NOMO-1 treated with dmso at 0.1 percent for 144 hours (cell line): ENCODE data around the gene SEC61A2.
"Not testable (repeated sequence)": the region's sequence is repeated elsewhere in the genome, so short reads cannot be mapped to it uniquely, and the experiment has no call there.

Experiments
- DNase-seq: peaks from one replicate; lab custom pipeline; 2025; ENCODE audit not compliant: unreplicated experiment; lab: John Stamatoyannopoulos, UW

SEC61A2 gene

DNA sequence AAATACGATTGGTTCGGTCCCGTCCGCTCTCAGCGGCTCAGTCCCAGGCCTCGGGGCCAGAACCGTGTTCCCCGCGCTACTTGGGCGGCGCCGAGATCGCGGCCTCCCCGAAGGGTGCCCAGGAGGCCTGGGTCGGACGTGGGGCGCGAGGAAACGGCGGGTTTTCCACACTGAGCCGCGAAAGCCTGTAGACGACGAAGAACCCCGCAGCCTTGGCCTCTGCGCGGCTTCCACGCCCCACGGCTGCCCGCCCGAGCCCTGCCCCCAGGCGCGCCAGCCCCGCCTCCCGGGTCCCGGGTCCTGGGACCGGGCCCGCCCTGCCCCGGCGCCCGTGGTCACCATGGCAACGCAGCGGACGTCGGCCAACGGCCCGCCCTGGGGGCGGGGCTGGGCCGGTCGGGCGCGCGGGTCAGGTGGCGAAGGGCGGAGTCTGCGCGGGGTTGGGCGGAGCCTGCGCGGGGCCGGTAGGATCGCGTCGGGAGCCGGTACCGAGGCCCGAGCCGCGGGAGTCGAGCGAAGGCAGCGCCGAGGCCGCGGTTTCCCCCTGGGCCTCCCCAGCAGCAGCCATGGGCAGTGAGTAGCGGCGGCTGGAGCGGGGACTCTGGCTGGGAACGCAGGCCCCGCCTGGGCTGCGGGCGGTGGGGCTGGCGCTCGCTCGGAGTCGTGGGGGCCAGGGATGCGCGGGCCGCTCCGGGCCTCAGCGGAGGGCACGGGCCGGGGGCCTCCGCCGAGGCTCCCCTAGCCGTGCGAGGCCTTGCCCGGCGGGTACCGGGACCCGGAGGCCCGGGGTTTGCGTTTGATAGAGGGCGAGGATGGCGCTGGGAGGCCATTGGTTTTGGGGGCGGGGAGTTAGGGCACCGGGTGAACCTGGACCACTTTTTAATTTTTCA, at the start of gene SEC61A2:
SEC61A2 (plus strand) TSS at position 456 of the 890 bp plus-strand sequence; CDS start at position 567, 111 bp downstream.
- DNase-seq = peak; percentile 88

DNA sequence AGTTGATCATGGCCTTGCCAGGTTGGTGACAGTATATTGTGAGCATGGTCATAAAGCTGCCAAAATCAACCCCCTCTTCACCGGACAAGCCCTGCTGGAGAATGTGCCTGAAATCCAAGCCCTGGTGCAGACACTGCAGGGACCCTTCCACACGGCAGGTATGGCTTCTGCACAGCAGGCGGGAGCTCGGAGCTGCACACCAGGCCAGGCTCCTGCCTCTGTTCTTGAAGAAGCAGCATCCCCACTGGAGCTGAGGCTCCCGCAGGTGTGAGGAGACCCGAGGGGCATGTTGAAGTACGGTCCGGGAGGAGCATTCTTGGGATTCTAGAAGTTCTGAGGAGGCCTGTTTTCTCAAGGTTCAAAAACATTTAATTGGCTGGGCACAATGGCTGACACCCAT, 48.0 kb upstream of the SEC61A2 start:
- no peak for DNase-seq

DNA sequence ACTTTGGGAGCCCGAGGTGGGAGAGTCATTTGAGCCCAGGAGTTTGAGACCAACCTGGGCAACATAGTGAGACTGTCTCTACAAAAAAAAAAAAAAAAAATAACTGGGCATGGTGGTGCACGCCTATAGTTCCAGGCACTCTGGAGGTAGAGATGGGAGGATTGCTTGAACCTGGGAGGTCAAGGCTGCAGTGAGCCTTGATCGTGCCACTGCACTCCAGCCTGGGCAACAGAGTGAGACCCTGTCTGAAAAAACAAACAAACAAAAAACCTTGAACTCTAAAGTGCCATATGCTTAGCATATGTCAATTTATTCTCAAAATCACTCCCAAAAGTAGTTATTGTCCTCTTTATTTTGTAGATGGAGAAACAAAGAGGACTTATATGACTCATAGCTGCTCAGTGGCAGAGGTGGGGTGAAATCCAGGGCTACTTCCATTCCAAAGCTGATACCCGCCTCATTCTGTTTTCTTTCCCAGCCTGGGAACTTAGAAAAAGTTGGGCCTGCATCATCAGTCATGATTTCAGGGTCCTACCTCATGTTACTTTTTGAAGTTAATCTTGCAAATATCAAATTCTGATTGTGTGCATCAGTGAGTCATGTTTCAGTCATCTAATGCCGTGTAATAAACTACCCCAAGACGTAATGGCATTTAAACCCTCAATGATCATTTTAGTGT, 47.5 kb upstream of the SEC61A2 start:
- DNase-seq = no peak

DNA sequence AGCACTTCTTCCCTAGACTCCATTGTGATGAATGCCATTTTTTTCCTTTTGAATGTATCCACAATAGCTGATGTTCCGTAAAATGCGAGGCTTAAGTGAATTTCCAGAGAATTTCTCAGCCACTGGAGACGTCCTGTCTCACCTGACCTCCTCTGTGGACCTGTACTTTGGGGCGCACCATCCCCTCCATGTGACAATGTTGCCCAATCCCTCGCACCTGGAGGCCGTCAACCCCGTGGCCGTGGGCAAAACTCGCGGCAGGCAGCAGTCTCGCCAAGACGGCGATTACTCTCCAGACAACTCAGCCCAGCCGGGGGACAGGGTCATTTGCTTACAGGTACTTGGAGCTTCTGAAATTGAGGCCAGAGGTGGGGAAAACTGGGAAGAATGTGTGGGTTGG, 40.6 kb upstream of the SEC61A2 start:
- DNase-seq = no peak

GRCh38 chr10:12091421-12091820, 38.1 kb upstream of the SEC61A2 start:
- DNase-seq = no peak

- not testable (repeated sequence) for DNase-seq
Measured at GRCh38 chr10:12097361-12097760, 32.1 kb upstream of the SEC61A2 start.

DNA sequence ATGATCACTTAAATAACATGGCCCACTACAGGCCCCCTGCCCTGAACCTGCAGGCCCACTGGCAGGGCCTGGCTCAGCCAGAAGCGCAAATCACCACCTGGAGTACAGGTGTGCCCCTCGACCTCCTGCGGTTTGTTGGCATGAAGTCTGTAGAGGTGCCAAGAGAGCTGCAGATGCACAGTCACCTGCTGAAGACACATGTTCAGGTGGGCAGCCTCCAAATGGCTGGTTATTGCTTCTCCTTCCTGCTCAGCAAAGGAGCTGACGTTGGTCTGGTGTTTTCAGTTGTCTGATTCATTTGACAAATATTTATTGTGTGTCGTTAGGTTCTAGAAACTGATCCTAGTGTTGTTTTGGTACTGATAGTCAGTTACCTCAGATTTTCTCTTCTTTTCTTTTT, 31.7 kb upstream of the SEC61A2 start:
- no peak for DNase-seq

GRCh38 chr10:12098966-12099365, 30.5 kb upstream of the SEC61A2 start:
- no peak for DNase-seq

GRCh38 chr10:12103802-12104201, 25.7 kb upstream of the SEC61A2 start:
- peak; percentile 42 for DNase-seq

DNA sequence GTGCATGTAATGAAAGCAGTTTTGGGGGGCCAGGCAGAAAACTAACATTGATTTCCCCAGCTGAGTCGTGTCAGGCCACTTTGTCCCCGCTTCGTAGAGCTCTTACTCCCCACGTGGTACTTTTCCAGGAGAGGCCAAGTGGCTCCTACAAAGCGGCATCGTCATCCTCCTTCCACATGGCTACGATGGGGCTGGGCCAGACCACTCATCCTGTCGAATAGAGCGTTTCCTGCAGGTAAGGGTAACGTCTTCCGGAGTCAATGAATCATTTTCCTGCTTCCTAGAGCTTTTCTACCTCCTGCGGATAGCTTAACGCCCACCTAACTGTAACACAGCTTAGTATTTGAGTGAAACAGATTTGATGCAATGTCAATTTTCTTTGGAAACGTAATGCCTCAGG, 21.7 kb upstream of the SEC61A2 start:
- DNase-seq = no peak

- DNase-seq = no peak
Measured at GRCh38 chr10:12109286-12109685, 20.2 kb upstream of the SEC61A2 start.

DNA sequence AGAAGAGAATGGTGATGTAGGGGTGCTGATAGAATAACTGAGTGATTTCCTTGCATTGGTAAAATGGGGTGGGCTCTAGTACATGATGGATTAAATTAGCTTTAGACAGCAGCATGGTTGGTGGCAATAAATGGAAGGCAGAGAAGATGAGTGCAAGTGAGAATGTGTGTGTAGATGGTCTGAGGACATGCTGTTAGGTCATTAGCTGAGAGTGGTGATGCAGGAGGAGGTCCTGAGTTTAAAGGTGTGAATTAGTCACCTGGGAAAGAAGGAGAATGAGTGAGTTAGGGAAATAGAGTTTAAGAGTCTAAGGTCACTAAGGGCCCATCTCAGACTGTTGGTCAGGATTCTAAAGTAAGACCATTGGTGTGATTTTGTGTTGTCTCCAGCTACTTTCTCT, 17.9 kb upstream of the SEC61A2 start:
- DNase-seq = no peak

DNA sequence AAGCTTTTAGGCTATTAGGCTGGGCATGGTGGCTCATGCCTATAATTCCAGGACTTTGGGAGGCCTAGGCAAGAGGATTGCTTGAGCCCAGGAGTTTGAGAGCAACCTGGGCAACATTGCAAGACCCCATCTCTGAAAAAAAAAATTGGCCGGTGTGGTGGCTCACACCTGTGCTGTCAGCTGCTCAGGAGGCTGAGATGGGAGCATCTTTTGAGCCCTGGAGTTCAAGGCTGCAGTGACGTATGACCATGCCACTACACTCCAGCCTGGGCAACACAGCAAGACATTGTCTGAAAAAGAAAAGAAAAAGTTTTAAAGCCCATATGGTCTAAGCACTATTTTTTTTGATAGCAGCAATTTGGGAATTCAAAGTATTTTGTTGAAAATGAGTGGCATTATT, 15.8 kb upstream of the SEC61A2 start:
- no peak for DNase-seq

- DNase-seq = no peak
Measured at GRCh38 chr10:12121673-12122072, 7.8 kb upstream of the SEC61A2 start.

GRCh38 chr10:12130237-12130872, 878 bp downstream of the SEC61A2 start:
- peak; percentile 50 for DNase-seq

DNA sequence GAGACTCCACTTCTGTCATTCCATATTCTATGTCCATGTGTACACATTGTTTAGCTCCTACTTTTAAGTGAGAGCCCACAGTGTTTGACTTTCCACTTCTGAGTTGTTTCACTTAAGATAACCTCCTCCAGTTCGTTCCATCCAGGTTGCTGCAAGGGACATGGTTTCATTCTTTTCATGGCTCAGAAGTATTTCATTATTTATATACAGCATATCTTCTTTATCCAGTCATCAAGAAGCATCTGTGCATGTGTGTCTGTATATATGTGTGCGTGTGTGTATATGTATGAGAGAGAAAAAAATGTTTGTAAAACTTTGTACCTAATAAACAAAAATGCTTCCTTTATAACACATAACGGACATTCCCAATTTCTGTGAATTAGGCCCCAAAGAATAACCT, 6.2 kb downstream of the SEC61A2 start:
- DNase-seq = no peak

GRCh38 chr10:12140038-12140437, 10.6 kb downstream of the SEC61A2 start:
- no peak for DNase-seq

- no peak for DNase-seq
Measured at GRCh38 chr10:12144538-12144937, 15.1 kb downstream of the SEC61A2 start.

DNA sequence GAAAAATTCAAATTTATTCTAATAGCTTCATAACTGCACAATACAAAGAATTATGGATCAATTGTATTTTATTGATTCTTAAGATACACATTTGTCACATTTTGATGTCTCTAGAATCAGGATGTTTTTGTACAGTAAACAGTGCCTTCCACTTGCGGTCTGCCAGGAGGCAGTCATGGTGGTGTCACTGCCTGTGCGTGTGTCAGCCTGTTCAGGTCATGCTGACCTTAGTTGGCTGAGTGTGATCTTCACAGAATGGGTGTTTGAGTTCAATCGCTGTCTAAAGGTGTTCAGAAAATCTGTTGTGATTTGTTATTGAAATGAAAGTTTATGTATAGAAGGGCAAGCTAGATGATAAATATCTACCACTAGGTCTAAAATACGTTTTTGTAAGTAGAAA, 20.7 kb downstream of the SEC61A2 start:
- no peak for DNase-seq

DNA sequence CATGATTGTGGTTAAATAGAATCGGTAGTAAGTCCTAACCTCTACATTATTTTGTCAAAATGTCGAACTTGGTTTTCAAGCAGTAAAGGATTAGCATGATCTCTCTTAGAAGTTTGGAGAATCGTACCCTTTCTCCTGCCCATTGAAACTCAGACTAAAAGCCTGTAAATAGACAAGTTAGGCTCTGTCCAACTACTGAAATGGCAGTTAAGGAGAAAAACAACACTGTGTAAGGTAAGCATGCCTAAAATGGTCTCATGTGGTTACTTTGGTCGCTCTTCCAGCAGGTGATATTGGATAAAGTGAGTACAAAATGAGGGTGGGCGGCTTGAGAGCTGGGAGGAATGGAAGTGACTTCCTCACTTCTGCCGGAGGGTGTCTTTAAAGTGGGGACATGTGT, 25.0 kb downstream of the SEC61A2 start:
- DNase-seq = no peak

DNA sequence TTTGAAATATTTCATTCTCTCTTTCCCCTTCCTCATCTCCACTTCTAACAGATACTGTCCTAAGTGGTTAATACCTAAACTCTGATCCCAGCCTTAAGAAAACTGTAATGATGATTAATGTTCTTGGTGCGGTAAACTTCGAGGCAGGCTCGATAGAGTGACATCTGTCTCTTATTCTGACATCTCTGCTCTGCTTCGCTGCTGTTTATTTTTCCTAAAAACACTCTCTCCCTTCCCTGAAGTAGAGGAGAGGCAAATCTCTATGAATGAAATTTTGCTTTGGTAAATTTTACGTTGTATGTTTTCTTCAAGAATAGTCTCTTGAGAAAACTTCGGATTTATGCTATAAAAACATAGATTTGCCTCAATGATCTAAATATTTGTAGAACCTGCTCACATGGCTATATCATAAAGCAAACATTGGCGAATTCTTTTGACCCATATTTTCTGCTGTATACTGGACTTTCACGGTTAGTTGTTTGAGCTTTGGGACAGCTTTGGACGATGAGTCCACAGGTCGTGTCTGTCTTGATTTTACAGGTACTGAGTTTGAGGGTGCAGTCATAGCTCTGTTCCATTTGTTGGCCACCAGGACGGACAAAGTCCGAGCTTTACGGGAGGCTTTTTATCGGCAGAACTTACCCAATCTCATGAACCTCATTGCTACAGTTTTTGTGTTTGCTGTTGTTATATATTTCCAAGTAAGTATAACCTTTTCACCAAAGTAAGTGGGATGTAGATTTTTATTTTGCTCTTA, 27.1 kb downstream of the SEC61A2 start:
- DNase-seq = no peak
